Mucosa of rectum (tissue), 2 donors: ENCODE results near the gene SNUPN.
"Not testable (repeated sequence)": the region's sequence is repeated elsewhere in the genome, so short reads cannot be mapped to it uniquely, and the experiment has no call there.

Source experiments
- H3K27ac ChIP-seq, 2 donors: one replicate each; pipeline ENCODE4 v1.7.0; 2013; ENCODE audit warnings: inconsistent platforms in 2 of 2, low read depth in 2 of 2, low read length in 2 of 2
- H3K27me3 ChIP-seq, 2 donors: one replicate each; pipeline ENCODE4 v1.7.0; 2013; ENCODE audit warnings: low read length in 2 of 2; ENCODE audit not compliant: control insufficient read depth in 2 of 2, insufficient read depth in 2 of 2
- H3K36me3 ChIP-seq, 2 donors: one replicate each; pipeline ENCODE4 v1.7.0; 2013; ENCODE audit warnings: low read length in 2 of 2; ENCODE audit not compliant: control insufficient read depth in 2 of 2, insufficient read depth in 2 of 2
- H3K4me1 ChIP-seq, 2 donors: one replicate each; pipeline ENCODE4 v1.7.0; 2013; ENCODE audit warnings: low read length in 2 of 2, mild to moderate bottlenecking in 1 of 2; ENCODE audit not compliant: control insufficient read depth in 2 of 2, insufficient read depth in 2 of 2
- H3K4me3 ChIP-seq, 2 donors: one replicate each; pipeline ENCODE4 v1.7.0; 2013; ENCODE audit warnings: low read length in 2 of 2
- H3K9ac ChIP-seq, 2 donors: one replicate each; pipeline ENCODE4 v1.7.0; 2013; ENCODE audit warnings: low read length in 2 of 2, low read depth in 1 of 2, mild to moderate bottlenecking in 1 of 2
- H3K9me3 ChIP-seq, 2 donors: one replicate each; pipeline ENCODE4 v1.7.0; 2013; ENCODE audit warnings: low read length in 2 of 2; ENCODE audit not compliant: control insufficient read depth in 2 of 2
- donor health status: healthy.
- donor health status: Normal muscosa, but diverticular disease.

Gene SNUPN

DNA sequence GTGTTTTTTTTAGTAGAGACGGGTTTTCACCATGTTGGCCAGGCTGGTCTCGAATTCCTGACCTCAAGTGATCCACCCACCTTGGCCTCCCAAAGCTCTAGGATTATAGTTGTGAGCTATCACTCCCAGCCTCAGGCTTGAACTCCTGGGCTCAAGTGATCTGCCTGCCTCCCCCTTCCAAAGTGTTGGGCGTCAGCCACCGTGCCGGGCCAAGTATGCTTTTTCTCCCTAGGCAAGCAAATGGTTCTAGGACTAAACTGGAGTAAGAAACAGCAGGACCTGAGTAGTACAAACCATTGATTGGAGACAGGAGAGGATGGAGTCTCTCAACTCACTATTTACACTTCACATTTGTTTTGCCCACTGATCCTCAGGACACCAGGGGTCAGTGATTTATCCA, 41.8 kb downstream of the SNUPN start:
- no peaks in the 10 kb centered on the region for H3K9me3 ChIP-seq

GRCh38 chr15:75582943-75583342, 42.6 kb downstream of the SNUPN start:
- H3K27me3 ChIP-seq, H3K36me3 ChIP-seq, H3K27ac ChIP-seq, H3K9me3 ChIP-seq, H3K4me1 ChIP-seq, H3K9ac ChIP-seq, H3K4me3 ChIP-seq: not testable (repeated sequence)

More for the DNA sequence above, 41.8 kb downstream of the SNUPN start:
- H3K4me1 ChIP-seq = peaks cover 0 to 4% of the 10 kb centered on the region in 2 donors
- no peaks in the 10 kb centered on the region for H3K27me3 ChIP-seq
- H3K9ac ChIP-seq = no peak overlapping the region
- no peaks in the 10 kb centered on the region for H3K36me3 ChIP-seq
- no peak overlapping the region for H3K27ac ChIP-seq
- no peak overlapping the region for H3K4me3 ChIP-seq

- Histone ChIP-seq H3K4me1 (peaks cover 4 to 6% of the 10 kb centered on the region in 2 donors), H3K27ac (peak within 1 kb of the TSS; percentile 83 to 88), H3K9ac (peak within 1 kb of the TSS; percentile 85 to 93), H3K36me3 (no peaks in the 10 kb centered on the region), H3K4me3 (peak within 1 kb of the TSS; percentile 87 to 90), H3K27me3 (no peaks in the 10 kb centered on the region), H3K9me3 (no peaks in the 10 kb centered on the region)
Observed at GRCh38 chr15:75578948-75579920, 46.3 kb downstream of the SNUPN start, which contains the start of gene PTPN9. Gene PTPN9, minus strand, starts transcription at chr15:75579315. Its CDS starts 539 bp downstream, at chr15:75578776.

DNA sequence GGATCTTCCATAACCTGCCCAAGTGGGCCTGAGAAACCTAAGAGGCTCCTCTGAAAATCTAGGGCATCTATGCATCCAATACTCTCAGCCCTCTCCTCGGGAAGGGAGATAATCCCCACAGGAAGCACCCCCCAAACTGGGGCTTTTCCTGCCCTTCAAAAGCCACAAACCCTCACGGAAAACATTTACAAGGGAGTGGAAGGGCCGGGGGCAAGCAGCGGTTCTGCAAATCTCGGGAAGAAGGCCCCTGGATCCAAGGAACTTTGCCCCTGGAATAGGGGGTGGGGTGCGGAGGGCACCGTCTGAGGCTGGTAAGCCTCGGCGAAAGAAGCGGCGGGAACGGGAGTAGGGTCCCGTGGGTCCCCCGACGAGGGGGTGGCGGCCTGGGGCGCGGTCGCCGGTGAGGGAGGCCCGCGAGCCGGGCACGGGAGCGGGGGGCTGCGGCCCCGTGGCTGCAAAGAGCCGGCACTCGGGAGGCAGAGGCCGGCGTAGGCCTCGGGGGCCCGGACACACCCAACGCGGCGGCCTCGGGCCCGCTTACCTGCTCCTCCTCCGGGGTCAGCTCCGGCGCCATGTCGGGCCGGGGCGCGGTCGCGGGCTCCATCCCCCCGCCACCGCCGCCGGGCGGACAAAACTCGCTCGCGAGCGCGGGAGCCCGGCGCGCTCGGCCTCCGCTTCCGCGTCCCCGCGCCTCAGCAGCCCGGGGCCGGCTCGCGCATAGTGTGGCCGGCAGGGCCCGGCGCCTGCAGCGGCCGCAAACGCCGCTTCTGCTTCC, 47.2 kb downstream of the SNUPN start:
- H3K4me3 ChIP-seq = peak overlapping the region; percentile 87 to 90
- H3K36me3 ChIP-seq = no peaks in the 10 kb centered on the region
- H3K27me3 ChIP-seq = no peaks in the 10 kb centered on the region
- H3K27ac ChIP-seq = peak overlapping the region; percentile 83 to 88
- H3K9me3 ChIP-seq = no peaks in the 10 kb centered on the region
- H3K4me1 ChIP-seq = peaks cover 4 to 6% of the 10 kb centered on the region in 2 donors
- peak overlapping the region; percentile 85 to 93 for H3K9ac ChIP-seq

- H3K4me3 ChIP-seq = peak overlapping the region; percentile 87 to 90
- peak overlapping the region; percentile 85 to 93 for H3K9ac ChIP-seq
- no peaks in the 10 kb centered on the region for H3K27me3 ChIP-seq
- H3K9me3 ChIP-seq = no peaks in the 10 kb centered on the region
- H3K27ac ChIP-seq = peak overlapping the region; percentile 83 to 88
- H3K36me3 ChIP-seq = no peaks in the 10 kb centered on the region
- peaks cover 10 to 12% of the 10 kb centered on the region in 2 donors for H3K4me1 ChIP-seq
Observed at GRCh38 chr15:75577401-75578172, 47.9 kb downstream of the SNUPN start.

- H3K27ac ChIP-seq = no peak overlapping the region
- H3K4me3 ChIP-seq = no peak overlapping the region
- no peaks in the 10 kb centered on the region for H3K27me3 ChIP-seq
- no peaks in the 10 kb centered on the region for H3K9me3 ChIP-seq
- peaks cover 9 to 15% of the 10 kb centered on the region in 2 donors for H3K4me1 ChIP-seq
- H3K9ac ChIP-seq = no peak overlapping the region
- no peaks in the 10 kb centered on the region for H3K36me3 ChIP-seq
Observed at GRCh38 chr15:75573648-75574384, 51.7 kb downstream of the SNUPN start.

- peaks cover 9% of the 10 kb centered on the region in 2 donors for H3K4me1 ChIP-seq
- H3K36me3 ChIP-seq = no peaks in the 10 kb centered on the region
- H3K4me3 ChIP-seq = no peak overlapping the region
- no peaks in the 10 kb centered on the region for H3K9me3 ChIP-seq
- no peaks in the 10 kb centered on the region for H3K27me3 ChIP-seq
- H3K27ac ChIP-seq = no peak overlapping the region
- no peak overlapping the region for H3K9ac ChIP-seq
Observed at GRCh38 chr15:75570126-75570845, 55.2 kb downstream of the SNUPN start.

DNA sequence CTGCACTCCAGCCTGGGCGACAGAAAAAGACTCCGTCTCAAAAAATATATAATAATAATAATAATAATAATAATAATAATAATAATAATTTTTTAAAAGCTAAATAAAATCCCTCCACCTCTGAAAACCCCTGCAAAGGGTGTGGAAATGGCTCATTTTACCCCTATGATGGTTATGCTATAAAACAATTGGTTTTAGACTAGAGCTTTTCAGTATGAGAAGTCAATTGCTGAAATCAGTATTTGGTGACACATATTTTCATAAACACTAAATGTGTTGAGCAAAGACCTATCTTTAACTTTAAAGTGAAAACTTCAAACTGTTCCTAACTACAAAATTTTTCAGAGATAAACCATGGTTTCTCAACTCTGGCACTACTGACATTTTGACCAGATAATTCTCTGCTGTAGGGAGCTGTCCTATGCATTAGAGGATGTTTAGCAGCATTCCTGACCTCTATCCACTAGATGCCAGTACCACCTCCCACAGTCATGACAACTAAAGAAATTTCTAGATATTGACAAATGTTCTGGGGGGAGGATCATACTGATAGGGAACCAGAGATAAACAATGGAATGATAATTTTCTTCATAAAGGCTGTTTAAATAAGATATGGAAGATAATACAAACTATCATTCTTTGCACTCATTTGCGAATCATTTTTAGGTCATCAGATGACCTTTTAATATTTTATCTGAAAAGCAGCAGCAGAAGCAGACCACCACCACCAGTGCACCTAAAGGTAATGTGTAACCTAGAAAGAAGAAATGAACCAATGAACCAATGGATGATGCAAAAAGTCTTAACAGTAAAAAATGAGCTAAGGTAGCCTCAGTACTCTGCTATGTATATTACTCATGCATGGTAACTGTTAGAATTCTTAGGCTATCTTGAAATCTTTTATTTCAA, 60.2 kb downstream of the SNUPN start:
- no peaks in the 10 kb centered on the region for H3K27me3 ChIP-seq

More for the DNA sequence above, 60.2 kb downstream of the SNUPN start:
- no peak overlapping the region for H3K9ac ChIP-seq
- H3K27ac ChIP-seq = no peak overlapping the region
- H3K4me1 ChIP-seq = no peaks in the 10 kb centered on the region
- no peaks in the 10 kb centered on the region for H3K9me3 ChIP-seq
- no peaks in the 10 kb centered on the region for H3K36me3 ChIP-seq
- no peak overlapping the region for H3K4me3 ChIP-seq
